NB4 (cell line): ENCODE data around the gene GLDN.

ENCODE experiments used
- CTCF ChIP-seq: IDR thresholded peaks from one replicate; pipeline ENCODE4 v1.5.1; 2012; ENCODE audit warnings: low read depth, low read length
- MYC ChIP-seq: IDR thresholded peaks from 2 replicates; pipeline ENCODE4 v1.6.1; 2011; ENCODE audit warnings: low read depth, low read length
- POLR2A ChIP-seq: IDR thresholded peaks from 2 replicates; pipeline ENCODE4 v1.6.1; 2011; ENCODE audit warnings: mild to moderate bottlenecking; ENCODE audit not compliant: insufficient read length; ENCODE audit errors: extremely low read depth

DNA sequence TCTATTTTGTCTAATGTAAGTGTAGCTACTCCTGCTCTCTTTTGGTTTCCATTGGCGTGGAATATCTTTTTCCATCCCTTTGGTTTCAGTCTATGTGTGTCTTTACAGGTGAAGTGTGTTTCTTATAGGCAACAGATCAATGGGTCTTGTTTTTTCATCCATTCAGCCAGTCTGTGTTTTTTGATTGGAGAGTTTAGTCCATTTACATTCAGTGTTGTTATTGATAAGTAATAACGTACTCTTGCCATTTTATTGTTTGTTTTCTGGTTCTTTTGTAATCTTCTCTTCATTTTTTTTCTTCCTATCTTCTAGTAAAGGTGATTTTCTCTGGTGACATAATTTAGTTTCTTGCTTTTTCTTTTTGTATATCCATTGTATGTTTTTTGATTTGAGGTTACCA lies 97.1 kb downstream of the GLDN start:
- TF ChIP-seq CTCF, result no peak
- no peak for TF ChIP-seq POLR2A
- TF ChIP-seq MYC, result no peak
